CD4-positive, alpha-beta T cell treated with Interleukin-6 for 4 hours (primary cell): ENCODE results near the gene MAGEB6B.
"Not testable (repeated sequence)": the region's sequence is repeated elsewhere in the genome, so short reads cannot be mapped to it uniquely, and the experiment has no call there.

Source experiments
- DNase-seq: peaks from one replicate; pipeline ENCODE4 v3.0.0-alpha.2; 2020; ENCODE audit warnings: mixed read lengths

MAGEB6B gene, protein sequence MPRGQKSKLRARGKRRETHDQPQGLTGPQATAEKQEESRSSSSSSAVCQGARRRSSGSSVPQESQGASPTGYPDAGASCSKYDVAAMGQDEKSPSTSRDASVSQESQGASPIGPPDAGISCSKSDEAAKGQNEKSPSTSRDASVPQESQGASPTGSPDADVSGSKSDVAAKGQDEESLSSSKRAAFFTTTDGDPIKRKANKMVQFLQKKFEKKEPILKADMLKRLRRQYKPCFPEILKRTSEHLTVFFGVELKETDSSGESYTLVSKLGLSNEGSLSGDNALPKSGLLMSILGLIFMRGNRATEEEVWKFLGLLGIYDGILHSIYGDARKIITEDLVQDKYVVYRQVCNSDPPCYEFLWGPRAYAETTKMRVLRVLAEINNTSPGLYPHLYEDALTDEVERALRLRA

DNA sequence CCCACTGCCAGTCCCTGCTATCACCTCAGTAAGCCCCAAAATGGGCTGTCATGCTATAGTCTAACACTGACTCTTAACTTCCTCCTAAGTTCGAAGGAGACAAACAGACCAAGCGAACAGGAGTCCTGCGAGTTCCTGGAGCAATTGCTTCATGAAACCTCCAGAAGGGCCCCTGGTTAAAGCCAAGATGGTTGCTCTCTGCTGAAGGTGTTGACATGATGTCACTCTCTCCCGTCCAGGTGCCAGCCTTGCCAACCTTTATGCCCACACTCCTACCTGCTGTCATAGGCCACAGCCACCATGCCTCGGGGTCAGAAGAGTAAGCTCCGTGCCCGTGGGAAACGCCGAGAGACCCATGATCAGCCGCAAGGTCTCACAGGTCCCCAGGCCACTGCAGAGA, at the start of gene MAGEB6B:
TSS of gene MAGEB6B (plus strand) at position 301 of the 400 bp plus-strand sequence. CDS start at position 301, 0 bp downstream.
- no peak for DNase-seq

DNA sequence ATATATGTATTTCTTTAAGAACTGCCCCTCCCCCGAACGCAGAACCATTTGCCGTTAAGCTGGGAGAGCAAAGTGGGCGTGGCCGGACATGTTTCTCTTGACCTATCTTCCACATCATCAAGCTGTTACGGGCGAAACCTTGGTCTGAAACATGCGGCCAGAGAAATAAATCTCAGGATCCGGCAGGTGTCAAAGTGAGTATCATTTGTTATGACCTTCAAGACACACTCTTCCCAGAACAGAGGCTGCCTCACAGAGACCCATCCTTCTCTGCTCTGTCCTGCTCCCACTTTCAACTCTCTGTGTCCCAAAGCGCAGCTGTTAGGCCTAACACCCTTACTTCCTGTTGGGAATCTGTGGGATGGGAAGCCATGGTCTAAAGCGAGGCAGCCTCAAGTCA, 22.1 kb upstream of the MAGEB6B start, which contains the start of gene MAGEB18:
TSS of gene MAGEB18 (plus strand) at position 70 of the 400 bp plus-strand sequence. CDS start 643 bp downstream, outside the sequence.
- no peak for DNase-seq

DNA sequence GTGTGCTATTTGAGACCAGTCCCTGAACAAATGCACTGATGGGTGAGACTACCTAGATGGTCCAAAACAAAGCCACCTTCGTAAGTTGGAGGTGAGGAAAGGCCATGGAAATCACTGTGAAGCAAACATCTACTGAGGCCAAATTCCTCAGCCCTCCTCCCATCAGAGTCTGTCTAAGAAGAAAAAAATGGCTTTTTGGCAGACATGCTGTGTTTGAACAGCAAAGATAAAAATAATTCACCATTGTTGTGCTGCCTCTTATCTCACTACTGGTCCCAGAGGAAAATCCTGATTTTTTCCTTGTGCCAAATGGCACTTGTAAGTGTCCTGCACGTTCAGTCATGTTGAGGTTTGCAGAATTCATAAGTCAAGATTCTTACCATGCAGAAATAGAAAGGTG, 14.4 kb upstream of the MAGEB6B start:
- DNase-seq, result no peak

DNA sequence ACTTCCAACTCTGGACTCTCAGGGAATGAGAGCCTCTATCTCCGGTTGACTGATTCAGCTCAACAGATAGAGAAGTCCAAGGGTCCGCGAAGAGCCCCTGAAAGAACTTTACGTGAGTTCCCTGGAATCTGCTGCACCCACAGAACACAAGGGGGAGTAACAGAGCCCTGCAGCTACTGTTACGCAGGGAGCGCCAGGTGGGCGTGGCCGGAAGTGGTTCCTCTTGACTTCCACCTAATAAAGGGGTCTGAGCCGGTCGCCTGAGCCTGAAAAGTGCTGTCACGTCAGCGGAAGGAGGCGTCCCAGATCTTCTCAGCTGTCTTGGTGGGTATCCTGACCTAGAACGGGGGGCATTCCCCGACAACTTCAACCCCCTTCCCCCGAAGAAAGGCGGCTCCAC, 31.8 kb downstream of the MAGEB6B start, which contains the start of gene MAGEB6:
TSS of gene MAGEB6 (plus strand) at position 237 of the 400 bp plus-strand sequence. CDS start 1,407 bp downstream, outside the sequence.
- DNase-seq, result no peak

DNA sequence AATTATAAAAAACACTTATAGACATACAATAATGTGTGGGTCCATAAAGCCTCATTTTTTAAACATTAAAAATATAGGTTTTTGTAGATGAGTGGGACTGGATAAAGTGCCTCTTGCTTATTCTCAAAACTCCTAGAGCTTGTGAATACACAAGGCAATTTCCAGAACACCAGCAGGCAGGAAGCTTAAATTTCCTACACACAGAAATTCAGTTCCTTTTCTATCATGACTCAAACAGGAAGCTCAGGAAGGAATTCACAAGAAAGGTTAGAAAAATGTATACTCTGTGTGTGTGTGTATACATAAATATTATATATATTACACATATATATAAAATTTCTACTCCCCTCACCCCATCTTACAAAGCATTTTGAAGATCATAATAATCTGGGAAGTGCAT, 43.2 kb downstream of the MAGEB6B start:
- DNase-seq, result no peak

DNA sequence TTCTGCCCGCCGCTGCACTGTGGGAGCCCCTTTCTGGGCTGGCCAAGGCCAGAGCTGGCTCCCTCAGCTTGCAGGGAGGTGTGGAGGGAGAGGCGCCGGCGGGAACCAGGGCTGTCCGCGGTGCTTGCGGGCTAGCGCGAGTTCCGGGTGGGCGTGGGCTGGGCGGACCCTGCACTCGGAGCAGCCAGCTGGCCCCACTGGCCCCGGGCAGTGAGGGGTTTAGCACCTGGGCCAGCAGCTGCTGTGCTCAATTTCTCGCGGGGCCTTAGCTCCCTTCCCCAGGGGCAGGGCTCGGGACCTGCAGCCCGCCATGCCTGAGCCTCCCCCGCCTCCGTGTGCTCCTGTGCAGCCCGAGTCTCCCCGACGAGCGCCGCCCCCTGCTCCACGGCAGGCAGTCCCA, 44.3 kb downstream of the MAGEB6B start:
- not testable (repeated sequence) for DNase-seq

DNA sequence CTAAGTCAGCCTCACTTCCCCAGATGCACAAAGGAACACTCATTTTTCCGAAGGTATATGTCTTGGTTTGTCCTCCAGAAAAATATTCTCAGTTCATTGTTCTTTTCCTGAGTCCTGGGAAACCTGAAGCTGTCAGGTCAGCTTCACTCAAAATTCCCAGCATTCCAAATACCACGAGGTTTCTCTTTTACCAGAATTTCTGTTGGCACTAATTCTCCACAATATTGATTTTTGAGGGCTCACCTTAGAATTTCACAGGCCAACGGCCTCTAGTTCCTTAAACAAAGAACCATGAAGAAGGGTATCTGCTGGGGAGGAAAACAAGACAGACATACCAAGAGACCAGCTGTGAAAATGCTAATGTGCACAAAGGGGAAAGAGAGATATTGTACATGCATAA, 47.6 kb downstream of the MAGEB6B start:
- no peak for DNase-seq
